Activated naive CD4-positive, alpha-beta T cell treated with anti-CD3 and anti-CD28 coated beads, Interleukin-2, amount 10 ng/mL, durations not matched to agents 7 days and 5 days (primary cell): ENCODE measurements around the gene SUPT6H.

Source experiments
- CTCF ChIA-PET: fragments of 350-600 bp; sonication (Branson Sonifier 250); formaldehyde crosslinking; loops from one replicate; lab custom pipeline; 2021; ENCODE audit warnings: antibody characterized with exemption; lab: Charles Lee
- DNase-seq: peaks from one replicate; pipeline ENCODE4 v3.0.0-alpha.2; 2020
- H3K27ac Mint-ChIP-seq: one replicate; pipeline ENCODE4 v1.8.0; 2021; ENCODE audit warnings: mild to moderate bottlenecking, moderate library complexity, mixed read lengths
- H3K27me3 Mint-ChIP-seq: one replicate; pipeline ENCODE4 v1.8.0; 2021; ENCODE audit warnings: mild to moderate bottlenecking, mixed read lengths
- H3K36me3 Mint-ChIP-seq: one replicate; pipeline ENCODE4 v1.8.0; 2021; ENCODE audit warnings: mixed read lengths
- H3K4me1 Mint-ChIP-seq: one replicate; pipeline ENCODE4 v1.8.0; 2021; ENCODE audit warnings: mixed read lengths
- H3K4me3 Mint-ChIP-seq: one replicate; pipeline ENCODE4 v1.8.0; 2021; ENCODE audit warnings: mild to moderate bottlenecking, moderate library complexity, mixed read lengths
- H3K9me3 Mint-ChIP-seq: one replicate; pipeline ENCODE4 v1.8.0; 2021; ENCODE audit warnings: mixed read lengths

The SUPT6H gene

GRCh38 chr17:28710861-28711722, 49.1 kb downstream of the SUPT6H start:
- Mint-ChIP-seq H3K27me3 (peaks cover 29% of the 10 kb centered on the region), H3K9me3 (no peaks in the 10 kb centered on the region), H3K4me1 (peaks cover 19% of the 10 kb centered on the region), H3K36me3 (no peaks in the 10 kb centered on the region), H3K4me3 (peak overlapping the region; percentile 84), H3K27ac (peak overlapping the region; percentile 94)
- CTCF ChIA-PET: interaction anchor here (0.8 to 1.6 kb wide), 4 partner anchors 9 to 67 kb away, joined by 3 to 5 read pairs (median 4); partner anchors contain the start of genes RPL23A and TLCD1
- peak; percentile 92 for DNase-seq

GRCh38 chr17:28711723-28712031, 49.7 kb downstream of the SUPT6H start, which contains the start of gene PROCA1:
Gene PROCA1 (minus strand): TSS chr17:28711888. CDS start chr17:28711660, 228 bp downstream.
- Mint-ChIP-seq H3K4me1 (peaks cover 19% of the 10 kb centered on the region), H3K27me3 (peaks cover 35% of the 10 kb centered on the region), H3K36me3 (no peaks in the 10 kb centered on the region), H3K9me3 (no peaks in the 10 kb centered on the region), H3K4me3 (peak within 1 kb of the TSS; percentile 84), H3K27ac (peak within 1 kb of the TSS; percentile 94)
- no peak for DNase-seq
- CTCF ChIA-PET: interaction anchor here (0.8 to 1.6 kb wide), 5 partner anchors 8 to 67 kb away, joined by 3 to 5 read pairs (median 3); partner anchors contain the start of genes RPL23A and TLCD1

- peaks cover 39% of the 10 kb centered on the region for H3K27me3 Mint-ChIP-seq
- no peaks in the 10 kb centered on the region for H3K36me3 Mint-ChIP-seq
- H3K4me3 Mint-ChIP-seq: peak overlapping the region; percentile 84
- CTCF ChIA-PET: interaction anchor here (0.8 to 1.5 kb wide), 5 partner anchors 8 to 241 kb away, joined by 3 to 7 read pairs (median 3); partner anchors contain the start of gene RPL23A
- H3K27ac Mint-ChIP-seq: peak overlapping the region; percentile 94
- H3K4me1 Mint-ChIP-seq: peaks cover 19% of the 10 kb centered on the region
- no peaks in the 10 kb centered on the region for H3K9me3 Mint-ChIP-seq
- peak; percentile 81 for DNase-seq
Measured at GRCh38 chr17:28712032-28712704, 50.2 kb downstream of the SUPT6H start.

GRCh38 chr17:28712705-28713415, 50.9 kb downstream of the SUPT6H start:
- no peak for DNase-seq
- Mint-ChIP-seq H3K4me1 (peaks cover 20% of the 10 kb centered on the region), H3K4me3 (peak overlapping the region; percentile 84), H3K36me3 (no peaks in the 10 kb centered on the region), H3K9me3 (no peaks in the 10 kb centered on the region), H3K27ac (no peak overlapping the region), H3K27me3 (peaks cover 46% of the 10 kb centered on the region)
- CTCF ChIA-PET: interaction anchor here (0.7 to 1.5 kb wide), 4 partner anchors 14 to 240 kb away, joined by 3 to 7 read pairs (median 4); no protein-coding TSS in a partner anchor

GRCh38 chr17:28714281-28714680, 52.3 kb downstream of the SUPT6H start:
- H3K27ac Mint-ChIP-seq: no peak overlapping the region
- H3K27me3 Mint-ChIP-seq: peaks cover 56% of the 10 kb centered on the region
- no peak overlapping the region for H3K4me3 Mint-ChIP-seq
- no peaks in the 10 kb centered on the region for H3K9me3 Mint-ChIP-seq
- peaks cover under 1% of the 10 kb centered on the region for H3K36me3 Mint-ChIP-seq
- CTCF ChIA-PET: interaction anchor here (1.9 kb wide), 1 partner anchor 12 kb away, joined by 6 read pairs; the partner anchor contains the start of gene TLCD1
- peaks cover 31% of the 10 kb centered on the region for H3K4me1 Mint-ChIP-seq
- DNase-seq: no peak

GRCh38 chr17:28715217-28715616, 53.2 kb downstream of the SUPT6H start:
- CTCF ChIA-PET: interaction anchor here (0.5 to 1.9 kb wide), 3 partner anchors 11 to 50 kb away, joined by 3 to 6 read pairs (median 3); partner anchors contain the start of gene TLCD1
- Mint-ChIP-seq H3K27ac (no peak overlapping the region), H3K4me3 (no peak overlapping the region), H3K36me3 (peaks cover 7% of the 10 kb centered on the region), H3K27me3 (peaks cover 59% of the 10 kb centered on the region), H3K9me3 (no peaks in the 10 kb centered on the region), H3K4me1 (peaks cover 39% of the 10 kb centered on the region)
- no peak for DNase-seq

- CTCF ChIA-PET: interaction anchor here (1.1 kb wide), 1 partner anchor 9 kb away, joined by 3 read pairs; the partner anchor contains the start of gene TLCD1
- Mint-ChIP-seq H3K36me3 (peaks cover 21% of the 10 kb centered on the region), H3K4me3 (peak overlapping the region; percentile 43), H3K27ac (no peak overlapping the region), H3K9me3 (no peaks in the 10 kb centered on the region), H3K27me3 (peaks cover 59% of the 10 kb centered on the region), H3K4me1 (peaks cover 46% of the 10 kb centered on the region)
- DNase-seq: no peak
Measured at GRCh38 chr17:28716740-28717577, 55.0 kb downstream of the SUPT6H start.

GRCh38 chr17:28717578-28718332, 55.8 kb downstream of the SUPT6H start, which contains the start of gene RAB34:
Gene RAB34 (minus strand): TSS chr17:28717868. CDS start chr17:28717266, 602 bp downstream.
- DNase-seq: peak; percentile 48
- Mint-ChIP-seq H3K4me3 (peak within 1 kb of the TSS; percentile 68), H3K36me3 (peaks cover 28% of the 10 kb centered on the region), H3K4me1 (peaks cover 45% of the 10 kb centered on the region), H3K27ac (peak within 1 kb of the TSS; percentile 24), H3K27me3 (peaks cover 57% of the 10 kb centered on the region), H3K9me3 (no peaks in the 10 kb centered on the region)
- CTCF ChIA-PET: interaction anchor here (3.9 kb wide), 1 partner anchor 236 kb away, joined by 11 read pairs; no protein-coding TSS in a partner anchor

GRCh38 chr17:28718333-28719020, 56.5 kb downstream of the SUPT6H start:
- Mint-ChIP-seq H3K4me1 (peaks cover 50% of the 10 kb centered on the region), H3K9me3 (no peaks in the 10 kb centered on the region), H3K27ac (peak overlapping the region; percentile 4), H3K4me3 (peak overlapping the region; percentile 68), H3K27me3 (peaks cover 56% of the 10 kb centered on the region), H3K36me3 (peaks cover 33% of the 10 kb centered on the region)
- no peak for DNase-seq
- CTCF ChIA-PET: interaction anchor here (1.5 to 17.3 kb wide), 3 partner anchors 29 to 235 kb away, joined by 7 to 415 read pairs (median 11); partner anchors contain the start of genes BLTP2 and TRAF4

GRCh38 chr17:28719021-28719433, 57.0 kb downstream of the SUPT6H start:
- CTCF ChIA-PET: interaction anchor here (1.2 to 17.3 kb wide), 4 partner anchors 19 to 234 kb away, joined by 3 to 415 read pairs (median 9); partner anchors contain the start of genes BLTP2 and TRAF4
- Mint-ChIP-seq H3K4me1 (peaks cover 55% of the 10 kb centered on the region), H3K36me3 (peaks cover 39% of the 10 kb centered on the region)

GRCh38 chr17:28720247-28720996, 58.4 kb downstream of the SUPT6H start:
- H3K27ac Mint-ChIP-seq: peak overlapping the region; percentile 96
- H3K9me3 Mint-ChIP-seq: no peaks in the 10 kb centered on the region
- peak; percentile 61 for DNase-seq
- peaks cover 37% of the 10 kb centered on the region for H3K27me3 Mint-ChIP-seq
- CTCF ChIA-PET: interaction anchor here (1.0 to 17.3 kb wide), 6 partner anchors 9 to 233 kb away, joined by 3 to 415 read pairs (median 7); partner anchors contain the start of genes BLTP2, PROCA1 and TRAF4
- H3K4me3 Mint-ChIP-seq: peak overlapping the region; percentile 99
- peaks cover 52% of the 10 kb centered on the region for H3K36me3 Mint-ChIP-seq
- H3K4me1 Mint-ChIP-seq: peaks cover 69% of the 10 kb centered on the region

More at GRCh38 chr17:28719021-28719433, 57.0 kb downstream of the SUPT6H start:
- peak overlapping the region; percentile 96 for H3K27ac Mint-ChIP-seq
- no peaks in the 10 kb centered on the region for H3K9me3 Mint-ChIP-seq
- peak overlapping the region; percentile 99 for H3K4me3 Mint-ChIP-seq
- DNase-seq: no peak
- peaks cover 51% of the 10 kb centered on the region for H3K27me3 Mint-ChIP-seq
